Nephron progenitor cell (in vitro differentiated cells): Measurements from ENCODE around the gene KSR1.
A peak's percentile ranks its signal among the peaks of the same experiment; 100 is the strongest.

Source experiments
- DNase-seq: peaks from one replicate; pipeline ENCODE4 v3.0.0; 2021
- H3K27ac Mint-ChIP-seq: 2 replicates; pipeline ENCODE4 v1.8.0; 2021; ENCODE audit warnings: mild to moderate bottlenecking, moderate library complexity, mixed read lengths
- H3K27me3 Mint-ChIP-seq: 2 replicates; pipeline ENCODE4 v1.8.0; 2021; ENCODE audit warnings: mild to moderate bottlenecking, low read depth, mixed read lengths; ENCODE audit not compliant: poor library complexity
- H3K36me3 Mint-ChIP-seq: 2 replicates; pipeline ENCODE4 v1.8.0; 2021; ENCODE audit warnings: low read depth, mixed read lengths
- H3K4me1 Mint-ChIP-seq: 2 replicates; pipeline ENCODE4 v1.8.0; 2021; ENCODE audit warnings: mixed read lengths
- H3K4me3 Mint-ChIP-seq: 2 replicates; pipeline ENCODE4 v1.8.0; 2021; ENCODE audit warnings: mild to moderate bottlenecking, moderate library complexity, mixed read lengths
- H3K9me3 Mint-ChIP-seq: 2 replicates; pipeline ENCODE4 v1.8.0; 2021; ENCODE audit warnings: mild to moderate bottlenecking, moderate library complexity, mixed read lengths
- TF ChIP-seq, protein P1 (sequence below): fragments of 200-600 bp; sonication (generic); IDR thresholded peaks from 2 replicates; pipeline ENCODE4 v1.5.0; 2021; ENCODE audit warnings: antibody characterized with exemption

Gene KSR1

DNA sequence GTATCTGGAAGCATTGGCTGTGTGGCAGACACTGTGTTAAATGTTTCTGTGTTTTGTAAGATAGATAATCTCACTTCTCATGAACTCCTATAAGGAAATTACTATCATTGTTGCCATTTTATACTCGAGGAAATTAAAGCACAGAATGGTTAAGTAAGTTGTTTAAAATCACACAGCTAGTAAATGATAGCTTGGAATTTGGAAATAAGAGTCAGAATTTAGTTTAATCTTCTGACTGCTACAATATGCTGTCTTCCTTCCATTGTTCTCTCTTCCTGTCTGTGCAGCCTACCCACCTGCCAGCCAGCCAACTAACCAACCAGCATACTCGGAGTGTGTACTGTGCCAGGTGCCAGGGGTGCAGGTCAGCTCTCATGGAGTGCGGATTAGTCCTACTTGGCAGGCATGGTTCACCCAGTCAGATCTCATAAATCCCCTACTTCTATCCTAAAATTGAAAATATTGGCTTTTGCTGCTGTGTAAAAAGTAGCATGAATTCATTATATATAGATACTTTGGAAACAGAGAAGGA lies 94.8 kb downstream of the KSR1 start:
- Mint-ChIP-seq H3K9me3 (no peaks in the 10 kb centered on the region), H3K4me3 (no peak overlapping the region), H3K36me3 (peaks cover 14% of the 10 kb centered on the region), H3K4me1 (peaks cover 30% of the 10 kb centered on the region), H3K27ac (no peak overlapping the region), H3K27me3 (peaks cover 2% of the 10 kb centered on the region)
- TF ChIP-seq, protein P1, sequence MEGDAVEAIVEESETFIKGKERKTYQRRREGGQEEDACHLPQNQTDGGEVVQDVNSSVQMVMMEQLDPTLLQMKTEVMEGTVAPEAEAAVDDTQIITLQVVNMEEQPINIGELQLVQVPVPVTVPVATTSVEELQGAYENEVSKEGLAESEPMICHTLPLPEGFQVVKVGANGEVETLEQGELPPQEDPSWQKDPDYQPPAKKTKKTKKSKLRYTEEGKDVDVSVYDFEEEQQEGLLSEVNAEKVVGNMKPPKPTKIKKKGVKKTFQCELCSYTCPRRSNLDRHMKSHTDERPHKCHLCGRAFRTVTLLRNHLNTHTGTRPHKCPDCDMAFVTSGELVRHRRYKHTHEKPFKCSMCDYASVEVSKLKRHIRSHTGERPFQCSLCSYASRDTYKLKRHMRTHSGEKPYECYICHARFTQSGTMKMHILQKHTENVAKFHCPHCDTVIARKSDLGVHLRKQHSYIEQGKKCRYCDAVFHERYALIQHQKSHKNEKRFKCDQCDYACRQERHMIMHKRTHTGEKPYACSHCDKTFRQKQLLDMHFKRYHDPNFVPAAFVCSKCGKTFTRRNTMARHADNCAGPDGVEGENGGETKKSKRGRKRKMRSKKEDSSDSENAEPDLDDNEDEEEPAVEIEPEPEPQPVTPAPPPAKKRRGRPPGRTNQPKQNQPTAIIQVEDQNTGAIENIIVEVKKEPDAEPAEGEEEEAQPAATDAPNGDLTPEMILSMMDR = no peak
- DNase-seq = no peak

DNA sequence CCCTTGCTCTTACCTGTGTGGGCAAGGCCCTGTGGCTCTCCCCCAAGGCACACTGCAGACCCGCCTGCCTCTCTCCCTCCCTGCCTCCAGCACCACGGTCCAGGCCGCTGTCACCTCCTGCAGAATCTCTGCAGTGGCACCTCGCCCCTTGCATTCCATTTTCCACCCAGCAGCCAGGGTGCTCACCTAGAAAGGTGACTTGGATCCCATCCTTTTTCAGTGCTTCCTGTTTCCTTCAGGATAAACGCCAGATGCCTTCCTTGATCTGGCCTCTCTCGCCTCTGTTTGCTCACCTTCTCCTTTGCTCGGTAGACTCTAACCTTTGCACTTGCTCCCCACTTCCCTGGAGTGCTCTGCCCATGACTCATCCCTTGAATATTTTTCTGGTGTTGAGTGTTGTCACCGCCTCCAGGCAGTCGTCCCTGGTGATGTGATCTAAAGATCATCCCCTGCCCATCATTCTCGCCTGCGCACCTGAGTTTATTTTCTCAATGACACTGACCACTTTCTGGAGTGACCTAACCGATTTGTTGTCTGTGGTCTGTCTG lies 95.5 kb downstream of the KSR1 start:
- H3K4me3 Mint-ChIP-seq = no peak overlapping the region
- H3K4me1 Mint-ChIP-seq = peaks cover 23% of the 10 kb centered on the region
- TF ChIP-seq, protein P1 = no peak
- H3K9me3 Mint-ChIP-seq = no peaks in the 10 kb centered on the region
- no peak for DNase-seq
- no peak overlapping the region for H3K27ac Mint-ChIP-seq
- peaks cover 14% of the 10 kb centered on the region for H3K36me3 Mint-ChIP-seq
- peaks cover 2% of the 10 kb centered on the region for H3K27me3 Mint-ChIP-seq

DNA sequence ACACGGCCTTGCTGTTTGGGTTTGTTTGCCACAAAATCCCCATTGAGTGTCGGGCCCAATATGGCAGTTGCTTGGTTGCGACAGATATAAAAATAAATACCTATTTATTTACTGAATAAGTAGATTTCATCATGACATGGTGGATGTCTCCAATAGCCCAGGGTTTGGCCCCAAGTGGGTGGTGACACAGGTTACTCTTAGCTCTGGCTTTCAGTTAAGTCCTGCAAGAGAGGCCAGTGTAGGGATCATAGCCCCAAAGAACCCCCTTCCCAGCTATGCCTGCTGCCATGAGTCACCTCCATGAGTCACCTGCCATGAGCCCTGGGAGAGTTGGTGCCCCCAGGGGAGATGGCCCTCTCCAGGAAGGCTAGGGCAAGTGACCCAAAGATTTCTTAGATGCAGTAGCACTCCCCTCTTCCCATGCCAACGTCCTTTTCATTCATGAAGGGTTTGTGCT lies 96.1 kb downstream of the KSR1 start:
- peaks cover 14% of the 10 kb centered on the region for H3K36me3 Mint-ChIP-seq
- H3K9me3 Mint-ChIP-seq = no peaks in the 10 kb centered on the region
- no peaks in the 10 kb centered on the region for H3K27me3 Mint-ChIP-seq
- TF ChIP-seq, protein P1 = no peak
- no peak overlapping the region for H3K27ac Mint-ChIP-seq
- peaks cover 17% of the 10 kb centered on the region for H3K4me1 Mint-ChIP-seq
- H3K4me3 Mint-ChIP-seq = no peak overlapping the region
- no peak for DNase-seq

DNA sequence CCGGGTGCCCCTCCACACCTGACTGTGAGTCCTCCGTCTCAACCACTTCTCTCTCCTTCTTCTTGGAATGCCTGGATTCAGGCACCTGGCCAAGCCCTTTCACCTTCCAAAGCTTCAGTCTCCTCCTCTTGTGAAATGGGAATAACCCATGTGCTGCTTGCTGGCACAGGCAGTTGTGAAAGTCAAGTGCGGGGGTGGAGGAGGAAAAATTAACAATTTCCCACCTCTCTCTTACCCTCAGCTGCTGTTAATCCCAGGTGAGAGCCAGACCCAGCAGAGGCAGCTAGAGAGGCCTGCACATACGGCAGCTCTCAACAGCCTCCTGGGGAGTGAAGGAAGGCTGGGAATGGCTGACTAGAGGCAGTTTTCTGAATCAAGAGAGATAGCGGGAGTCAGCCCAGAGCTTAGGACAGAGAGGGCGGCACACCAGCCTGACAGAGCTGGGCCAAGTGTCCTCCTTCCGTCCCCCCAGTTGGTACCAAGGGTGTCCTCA lies 96.8 kb downstream of the KSR1 start:
- peaks cover 17% of the 10 kb centered on the region for H3K4me1 Mint-ChIP-seq
- no peak for DNase-seq
- TF ChIP-seq, protein P1 = no peak
- H3K27me3 Mint-ChIP-seq = no peaks in the 10 kb centered on the region
- peak overlapping the region; percentile 27 for H3K27ac Mint-ChIP-seq
- H3K4me3 Mint-ChIP-seq = no peak overlapping the region
- no peaks in the 10 kb centered on the region for H3K9me3 Mint-ChIP-seq
- peaks cover 14% of the 10 kb centered on the region for H3K36me3 Mint-ChIP-seq

DNA sequence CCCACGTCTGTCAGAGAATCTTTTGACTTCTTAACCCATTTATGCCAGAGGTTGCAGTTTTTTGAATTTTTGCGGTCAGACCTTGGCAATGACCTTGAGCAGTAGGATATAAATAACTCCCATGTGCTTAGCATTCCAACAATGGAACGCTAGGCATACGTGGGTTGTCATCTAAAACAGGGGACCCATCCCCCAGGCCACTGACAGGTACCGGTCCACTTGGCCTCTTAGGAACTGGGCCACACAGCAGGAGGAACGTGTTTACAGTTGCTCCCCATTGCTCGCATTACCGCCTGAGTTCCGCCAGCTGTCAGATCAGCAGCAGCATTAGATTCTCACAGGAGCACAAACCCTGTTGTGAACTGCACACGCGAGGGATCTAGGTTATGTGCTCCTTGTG lies 97.9 kb downstream of the KSR1 start:
- no peaks in the 10 kb centered on the region for H3K9me3 Mint-ChIP-seq
- no peak for DNase-seq
- TF ChIP-seq, protein P1 = no peak
- H3K27ac Mint-ChIP-seq = no peak overlapping the region
- peaks cover 14% of the 10 kb centered on the region for H3K36me3 Mint-ChIP-seq
- H3K4me1 Mint-ChIP-seq = peaks cover 28% of the 10 kb centered on the region
- no peaks in the 10 kb centered on the region for H3K27me3 Mint-ChIP-seq
- H3K4me3 Mint-ChIP-seq = no peak overlapping the region

DNA sequence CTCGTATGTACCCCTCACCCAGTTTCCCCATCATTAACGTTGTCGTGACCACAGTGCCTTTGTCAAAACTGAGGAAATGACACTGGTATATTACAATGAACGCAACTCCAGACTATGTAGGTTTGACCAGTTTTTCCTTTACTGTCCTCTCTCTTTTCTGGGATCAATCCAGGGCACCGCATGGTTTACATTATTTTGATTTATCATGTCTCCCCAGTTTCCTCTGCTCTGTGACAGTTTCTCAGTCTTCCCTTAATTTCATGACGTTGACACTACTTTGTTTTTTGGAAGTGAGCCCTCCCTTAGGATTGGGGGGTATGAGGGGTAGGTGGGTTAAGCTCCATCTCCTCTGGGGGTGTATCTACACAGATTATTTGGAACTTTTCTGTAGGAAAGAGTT lies 98.7 kb downstream of the KSR1 start:
- Mint-ChIP-seq H3K27ac (no peak overlapping the region), H3K36me3 (peaks cover 14% of the 10 kb centered on the region), H3K9me3 (no peaks in the 10 kb centered on the region), H3K4me1 (peaks cover 35% of the 10 kb centered on the region), H3K27me3 (no peaks in the 10 kb centered on the region), H3K4me3 (no peak overlapping the region)
- DNase-seq = no peak
- TF ChIP-seq, protein P1 = no peak
